Iris pigment epithelial cell (primary cell): ENCODE measurements around the gene MRPS34.

Experiments used
- DNase-seq: peaks from one replicate; pipeline ENCODE4 v3.0.0-alpha.2; 2011; ENCODE audit warnings: low read depth

MRPS34 gene

GRCh38 chr16:1727651-1728624 lies 45.0 kb downstream of the MRPS34 start:
- no peak for DNase-seq

DNA sequence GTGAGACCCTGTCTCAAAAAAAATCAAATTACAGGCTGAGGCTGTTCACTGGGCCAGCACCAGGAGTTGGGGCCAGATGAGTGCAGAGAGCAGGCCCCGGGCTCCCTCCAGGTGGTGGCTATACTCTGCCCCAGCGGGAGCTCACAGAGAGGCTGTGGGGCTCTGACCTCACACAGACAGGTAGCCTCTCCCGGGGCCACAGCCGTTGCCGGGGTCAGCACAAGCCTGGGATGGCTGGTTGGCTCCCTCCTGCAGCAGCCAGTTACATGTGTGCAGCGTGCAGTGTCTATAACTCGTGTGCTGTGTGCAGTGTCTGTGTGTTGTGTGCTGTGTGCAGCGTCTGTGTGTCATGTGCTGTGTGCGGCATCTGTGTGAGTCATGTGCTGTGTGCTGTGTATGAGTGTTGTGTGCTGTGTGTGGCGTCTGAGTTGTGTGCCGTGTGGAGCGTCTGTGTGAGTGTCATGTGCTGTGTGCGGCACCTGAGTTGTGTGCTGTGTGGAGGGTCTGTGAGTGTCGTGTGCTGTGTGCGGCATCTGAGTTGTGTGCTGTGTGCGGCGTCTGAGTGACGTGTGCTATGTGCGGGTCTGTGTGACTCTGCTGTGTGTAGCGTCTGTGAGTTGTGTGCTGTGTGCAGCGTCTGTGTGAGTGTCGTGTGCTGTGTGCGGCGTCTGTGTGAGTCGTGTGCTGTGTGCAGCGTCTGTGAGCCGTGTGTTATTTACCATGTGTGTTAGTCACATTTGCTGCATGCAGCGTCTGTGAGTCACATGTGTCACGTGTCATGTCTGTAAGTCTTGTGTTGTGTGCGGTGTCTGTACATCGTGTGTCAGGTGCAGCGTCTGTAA lies 46.1 kb downstream of the MRPS34 start:
- DNase-seq = no peak

DNA sequence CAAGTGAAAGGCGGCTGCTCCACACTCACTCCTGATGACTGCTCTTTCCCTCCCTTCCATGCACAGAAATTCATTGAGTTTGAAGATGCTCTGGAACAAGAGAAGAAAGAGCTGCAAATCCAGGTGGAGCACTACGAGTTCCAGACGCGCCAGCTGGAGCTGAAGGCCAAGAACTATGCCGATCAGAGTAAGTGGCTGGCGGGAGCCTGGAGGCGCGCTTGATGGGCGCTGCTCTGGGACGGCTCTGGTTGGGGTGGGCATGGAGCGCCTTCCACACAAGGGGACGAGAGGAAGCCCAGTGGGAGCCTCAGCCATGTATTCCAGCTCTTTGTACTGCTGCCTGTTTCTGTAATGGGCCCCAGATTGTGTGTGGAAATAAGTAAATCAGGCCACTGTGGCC lies 48.4 kb downstream of the MRPS34 start:
- DNase-seq = no peak

DNA sequence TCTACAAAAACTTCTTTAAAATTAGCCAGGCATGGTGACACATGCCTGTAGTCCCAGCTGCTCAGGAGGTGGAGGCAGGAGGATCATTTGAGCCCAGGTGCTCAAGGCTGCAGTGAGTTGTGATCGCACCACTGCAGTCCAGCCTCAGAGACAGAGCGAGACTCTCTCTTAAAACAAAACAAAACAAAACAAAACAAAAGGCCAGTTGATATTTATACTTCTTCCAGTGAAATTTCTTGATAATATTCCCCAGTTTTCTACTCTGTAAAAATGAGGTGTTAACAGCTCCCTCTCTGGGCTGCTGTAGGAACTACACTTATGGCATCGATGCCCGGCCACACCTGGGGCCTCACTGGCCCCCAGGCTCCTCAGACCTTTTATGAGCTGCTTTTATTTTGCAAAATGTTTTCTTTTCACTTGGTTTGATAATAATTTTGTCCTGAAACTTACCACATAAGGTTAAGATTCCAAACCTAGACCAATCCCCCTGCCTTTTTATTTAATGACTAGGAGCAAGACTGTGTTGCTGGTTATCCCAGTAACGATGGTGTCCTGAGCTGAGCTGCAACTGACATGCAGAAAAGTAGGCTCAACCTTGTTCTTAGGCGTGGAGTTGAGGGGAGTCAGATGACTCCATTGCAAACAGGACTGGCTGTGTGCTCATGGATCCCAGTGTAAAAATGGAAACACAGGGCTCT lies 49.3 kb downstream of the MRPS34 start:
- DNase-seq = peak; percentile 32
